B cell (primary cell): ENCODE measurements around the gene ZNF790.

ENCODE experiments used
- EZH2 ChIP-seq: IDR thresholded peaks from 2 replicates; pipeline ENCODE4 v1.6.1; 2012; ENCODE audit warnings: borderline replicate concordance, low read depth, mild to moderate bottlenecking, moderate library complexity, low read length; ENCODE audit not compliant: insufficient read depth, poor library complexity, severe bottlenecking
- TF ChIP-seq, protein P1 (sequence below): fragments of 200-600 bp; IDR thresholded peaks from one replicate; pipeline ENCODE4 v1.8.0; 2022; ENCODE audit warnings: antibody characterized with exemption, mild to moderate bottlenecking

DNA sequence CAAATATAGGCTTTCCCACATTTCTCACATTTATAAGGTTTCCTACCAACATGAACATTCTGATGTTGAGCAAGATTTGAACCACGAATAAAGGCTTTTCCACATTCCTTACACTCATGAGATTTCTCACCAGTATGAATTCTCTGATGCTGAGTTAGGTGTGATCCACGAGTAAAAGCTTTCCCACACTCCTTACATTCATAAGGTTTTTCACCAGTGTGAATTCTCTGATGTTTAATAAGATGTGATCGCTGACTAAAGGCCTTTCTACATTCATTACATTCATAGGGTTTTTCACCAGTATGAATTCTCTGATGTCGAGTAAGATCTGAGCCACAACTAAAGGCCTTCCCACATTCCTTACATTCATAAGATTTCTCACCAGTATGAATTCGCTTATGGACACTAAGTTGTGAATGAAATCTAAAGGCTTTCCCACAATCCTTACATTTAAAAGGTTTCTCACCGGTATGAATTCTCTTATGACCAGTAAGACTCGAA is 19.0 kb downstream of the ZNF790 start:
- TF ChIP-seq, protein P1, sequence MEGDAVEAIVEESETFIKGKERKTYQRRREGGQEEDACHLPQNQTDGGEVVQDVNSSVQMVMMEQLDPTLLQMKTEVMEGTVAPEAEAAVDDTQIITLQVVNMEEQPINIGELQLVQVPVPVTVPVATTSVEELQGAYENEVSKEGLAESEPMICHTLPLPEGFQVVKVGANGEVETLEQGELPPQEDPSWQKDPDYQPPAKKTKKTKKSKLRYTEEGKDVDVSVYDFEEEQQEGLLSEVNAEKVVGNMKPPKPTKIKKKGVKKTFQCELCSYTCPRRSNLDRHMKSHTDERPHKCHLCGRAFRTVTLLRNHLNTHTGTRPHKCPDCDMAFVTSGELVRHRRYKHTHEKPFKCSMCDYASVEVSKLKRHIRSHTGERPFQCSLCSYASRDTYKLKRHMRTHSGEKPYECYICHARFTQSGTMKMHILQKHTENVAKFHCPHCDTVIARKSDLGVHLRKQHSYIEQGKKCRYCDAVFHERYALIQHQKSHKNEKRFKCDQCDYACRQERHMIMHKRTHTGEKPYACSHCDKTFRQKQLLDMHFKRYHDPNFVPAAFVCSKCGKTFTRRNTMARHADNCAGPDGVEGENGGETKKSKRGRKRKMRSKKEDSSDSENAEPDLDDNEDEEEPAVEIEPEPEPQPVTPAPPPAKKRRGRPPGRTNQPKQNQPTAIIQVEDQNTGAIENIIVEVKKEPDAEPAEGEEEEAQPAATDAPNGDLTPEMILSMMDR, result no peak
- TF ChIP-seq EZH2, result no peak
